Suprapubic skin (tissue), 4 donors: Measurements from ENCODE around the gene EPN2. TPM values are rescaled to one million over a fixed set of nuclear protein-coding genes. Genes with fewer than 3 reads are reported as not detected.
A peak's percentile ranks its signal among the peaks of the same experiment; 100 is the strongest.

Source experiments
- DNase-seq, 2 donors: peaks; one replicate each; pipeline ENCODE4 v3.0.0-alpha.2; 2019; ENCODE audit warnings: low spot score in 2 of 2
- H3K27ac ChIP-seq: fragments of 200-600 bp; sonication (generic); one replicate; pipeline ENCODE4 v1.5.1; 2019
- H3K27me3 ChIP-seq: fragments of 200-600 bp; sonication (generic); one replicate; pipeline ENCODE4 v1.5.1; 2019
- H3K36me3 ChIP-seq: fragments of 200-600 bp; sonication (generic); one replicate; pipeline ENCODE4 v1.5.1; 2019
- H3K4me1 ChIP-seq: fragments of 200-600 bp; sonication (generic); one replicate; pipeline ENCODE4 v1.5.1; 2019
- H3K4me3 ChIP-seq: fragments of 200-600 bp; sonication (generic); one replicate; pipeline ENCODE4 v1.5.1; 2019; ENCODE audit warnings: mild to moderate bottlenecking
- H3K9me3 ChIP-seq: fragments of 200-600 bp; sonication (generic); one replicate; pipeline ENCODE4 v1.5.1; 2019
- CTCF ChIP-seq, 2 donors: fragments of 200-600 bp in 1 of 2; fragments of 450-650 bp in 1 of 2; sonication (generic) in 1 of 2; IDR thresholded peaks; one replicate each; pipeline ENCODE4 v1.5.1; 2016 to 2019; ENCODE audit warnings: antibody characterized with exemption in 2 of 2, mild to moderate bottlenecking in 1 of 2, moderate library complexity in 1 of 2
- EP300 ChIP-seq: sonication (generic); formaldehyde crosslinking; IDR thresholded peaks from one replicate; pipeline ENCODE4 v1.6.1; 2017; ENCODE audit warnings: antibody characterized with exemption
- POLR2A ChIP-seq, 2 donors: fragments of 450-650 bp; IDR thresholded peaks; one replicate each; pipeline ENCODE4 v1.6.1; 2017; ENCODE audit warnings: antibody characterized with exemption in 2 of 2, mild to moderate bottlenecking in 2 of 2, moderate library complexity in 2 of 2
- POLR2AphosphoS5 ChIP-seq, 3 donors: sonication (generic); formaldehyde crosslinking; IDR thresholded peaks; one replicate each; pipeline ENCODE4 v1.6.1; 2017; ENCODE audit warnings: antibody characterized with exemption in 3 of 3
- WGBS: methylation state at CpG from one replicate; pipeline ENCODE4 v1.1.5; 2018; 5-methylcytosine and 5-hydroxymethylcytosine counted together
- total RNA-seq, 4 donors: library from RNA; depleted of rRNA; stranded (reverse); fragments of >200 nt; gene quantifications; one replicate each; pipeline ENCODE4 v1.1.0, GENCODE V29; 2016

The EPN2 gene
- total RNA-seq, 4 donors from 2014 or later, result 95.9 to 276 (median 131) TPM

DNA sequence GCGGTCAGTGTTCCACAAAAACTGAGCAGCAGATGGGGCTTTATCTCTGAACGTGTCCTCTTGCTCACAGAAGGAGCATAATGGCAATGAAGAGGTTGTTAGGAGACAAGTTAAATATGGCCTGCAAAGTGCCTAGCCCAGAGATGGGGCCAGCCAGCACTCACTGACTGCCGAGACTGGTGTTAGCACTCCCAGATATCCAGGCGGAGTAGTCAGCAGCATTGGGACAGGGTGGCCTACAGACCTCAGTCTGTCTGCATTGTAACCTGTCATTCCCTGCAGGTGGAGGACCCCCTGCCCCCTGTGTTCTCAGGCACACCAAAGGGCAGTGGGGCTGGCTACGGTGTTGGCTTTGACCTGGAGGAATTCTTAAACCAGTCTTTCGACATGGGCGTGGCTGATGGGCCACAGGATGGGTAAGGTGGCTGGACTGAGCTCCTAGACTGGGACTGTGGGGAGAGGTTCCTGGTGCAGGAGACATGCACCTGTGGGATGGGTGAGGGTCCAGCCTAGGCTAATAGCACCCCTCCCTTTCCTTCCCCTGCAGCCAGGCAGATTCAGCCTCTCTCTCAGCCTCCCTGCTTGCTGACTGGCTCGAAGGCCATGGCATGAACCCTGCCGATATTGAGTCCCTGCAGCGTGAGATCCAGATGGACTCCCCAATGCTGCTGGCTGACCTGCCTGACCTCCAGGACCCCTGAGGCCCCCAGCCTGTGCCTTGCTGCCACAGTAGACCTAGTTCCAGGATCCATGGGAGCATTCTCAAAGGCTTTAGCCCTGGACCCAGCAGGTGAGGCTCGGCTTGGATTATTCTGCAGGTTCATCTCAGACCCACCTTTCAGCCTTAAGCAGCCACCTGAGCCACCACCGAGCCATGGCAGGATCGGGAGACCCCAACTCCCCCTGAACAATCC lies 145.6 kb downstream of the EPN2 start:
- TF ChIP-seq POLR2A (IDR thresholded peaks at IDR 0.05) (no peak), CTCF (IDR thresholded peaks at IDR 0.05) (no peak), POLR2AphosphoS5 (IDR thresholded peaks at IDR 0.05) (no peak), EP300 (no peak)
- H3K36me3 ChIP-seq, result peaks cover 42% of the 10 kb centered on the region
- peak in 1 of 2 donors; percentile 56 for DNase-seq
- WGBS, result 73% methylated on average over 8 of the region's 13 CpGs
- H3K9me3 ChIP-seq, result no peaks in the 10 kb centered on the region
- H3K27me3 ChIP-seq, result no peaks in the 10 kb centered on the region
- no peak overlapping the region for H3K27ac ChIP-seq
- no peak overlapping the region for H3K4me3 ChIP-seq
- peaks cover 73% of the 10 kb centered on the region for H3K4me1 ChIP-seq

DNA sequence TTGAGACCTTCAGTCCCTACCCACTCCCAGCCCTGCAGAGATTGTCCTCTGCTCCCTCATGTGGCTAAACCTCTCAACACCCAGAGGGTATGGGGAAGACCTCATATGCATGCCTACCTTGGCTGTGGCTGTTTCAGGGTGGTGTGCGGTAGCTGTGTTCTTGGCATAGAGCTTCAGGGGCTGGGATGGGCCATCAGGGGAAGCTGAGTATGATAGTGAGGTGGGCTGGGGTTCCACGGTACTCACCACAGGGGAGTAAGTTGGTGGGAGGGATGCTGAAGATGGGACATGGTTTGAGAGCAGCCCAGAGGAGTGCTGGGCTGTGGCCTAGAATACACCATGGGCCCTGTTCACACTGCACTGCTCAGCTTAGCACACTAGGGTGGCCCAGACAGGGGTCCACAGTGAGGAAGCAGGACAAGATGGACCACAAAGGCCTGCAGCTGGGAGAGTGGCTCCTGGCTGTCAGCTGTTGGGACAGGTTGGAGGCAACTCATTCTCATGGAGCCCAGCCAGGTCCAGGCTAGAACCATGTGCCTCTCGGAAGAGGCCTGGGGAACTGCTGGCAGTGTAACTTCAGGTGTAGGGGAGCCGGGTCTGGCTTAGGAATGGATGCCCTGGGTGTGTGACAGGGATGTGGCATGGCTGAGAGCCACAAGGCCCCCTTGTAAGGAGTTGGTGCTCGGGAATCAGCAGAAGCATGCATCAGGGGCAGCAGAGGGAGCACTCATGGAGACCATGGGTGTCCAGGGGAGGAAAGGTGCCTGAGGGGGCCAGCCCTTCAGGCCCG lies 146.7 kb downstream of the EPN2 start:
- Histone ChIP-seq H3K4me1 (peaks cover 80% of the 10 kb centered on the region), H3K27ac (peak overlapping the region; percentile 93), H3K4me3 (no peak overlapping the region), H3K36me3 (peaks cover 42% of the 10 kb centered on the region), H3K9me3 (no peaks in the 10 kb centered on the region), H3K27me3 (no peaks in the 10 kb centered on the region)
- no peak for TF ChIP-seq POLR2AphosphoS5 (IDR thresholded peaks at IDR 0.05)
- DNase-seq, result peak in 1 of 2 donors; percentile 75
- 88% methylated on average over 2 of the region's 6 CpGs for WGBS

GRCh38 chr17:19384723-19385391 lies 147.7 kb downstream of the EPN2 start:
- peaks cover 38% of the 10 kb centered on the region for H3K36me3 ChIP-seq

DNA sequence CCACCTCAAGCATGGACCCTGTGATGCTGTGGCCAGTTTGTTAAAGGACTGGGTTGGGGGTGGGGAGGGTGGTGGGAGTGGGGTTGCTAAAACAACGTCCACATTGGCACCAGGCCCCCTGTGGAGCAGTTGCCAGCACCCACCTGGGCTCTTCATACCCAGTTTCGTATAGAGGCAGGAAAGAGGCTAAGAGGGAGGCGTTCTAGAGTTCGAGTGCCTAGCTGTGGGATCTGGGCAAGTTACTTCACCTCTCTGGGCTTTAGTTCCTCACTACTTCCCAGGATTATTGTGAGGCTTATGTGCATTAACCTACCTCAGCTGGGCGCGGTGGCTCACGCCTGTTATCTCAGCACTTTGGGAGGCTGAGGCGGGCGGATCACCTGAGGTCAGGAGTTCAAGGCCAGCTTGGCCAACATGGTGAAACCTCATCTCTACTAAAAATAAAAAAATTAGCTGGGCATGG lies 148.4 kb downstream of the EPN2 start:
- H3K27ac ChIP-seq, result peak overlapping the region; percentile 93
- H3K27me3 ChIP-seq, result no peaks in the 10 kb centered on the region
- peak overlapping the region; percentile 6 for H3K4me3 ChIP-seq
- WGBS, result 42% methylated on average over 3 of the region's 9 CpGs
- H3K9me3 ChIP-seq, result no peaks in the 10 kb centered on the region
- H3K4me1 ChIP-seq, result peaks cover 76% of the 10 kb centered on the region
- H3K36me3 ChIP-seq, result peaks cover 31% of the 10 kb centered on the region
- no peak for TF ChIP-seq POLR2AphosphoS5 (IDR thresholded peaks at IDR 0.05)
- no peak for TF ChIP-seq POLR2A (IDR thresholded peaks at IDR 0.05)
- TF ChIP-seq EP300, result no peak
- no peak for TF ChIP-seq CTCF (IDR thresholded peaks at IDR 0.05)
- DNase-seq, result peak in 1 of 2 donors; percentile 64

More at GRCh38 chr17:19384723-19385391, 147.7 kb downstream of the EPN2 start:
- 25% methylated on average over 16 of the region's 16 CpGs for WGBS
- Histone ChIP-seq H3K27me3 (no peaks in the 10 kb centered on the region), H3K9me3 (no peaks in the 10 kb centered on the region), H3K4me1 (peaks cover 78% of the 10 kb centered on the region), H3K27ac (peak overlapping the region; percentile 93), H3K4me3 (peak overlapping the region; percentile 6)
- peak; percentile 93 to 95 for DNase-seq
- TF ChIP-seq POLR2AphosphoS5 (IDR thresholded peaks at IDR 0.05) (peak; percentile 7 to 87 (median 66)), POLR2A (IDR thresholded peaks at IDR 0.05) (no peak), CTCF (IDR thresholded peaks at IDR 0.05) (no peak), EP300 (no peak)

Other genes starting within 250 kb of the EPN2 start
- gene FAM83G, start 232.6 kb upstream of the EPN2 start, total RNA-seq, result 100 to 1,000 TPM; 205 to 261 (median 210) TPM
- gene GRAP, start 190.4 kb upstream of the EPN2 start, total RNA-seq, result 1 to 10 TPM; 1.1 to 3.1 (median 1.9) TPM
- gene GRAPL, start 109.8 kb upstream of the EPN2 start, total RNA-seq, result 1 to 10 TPM in 2 of 4 donors, not detected in 2; 1.9 to 8.4 TPM
- gene B9D1, start 125.4 kb downstream of the EPN2 start, total RNA-seq, result 10 to 100 TPM; 10.7 to 21.7 (median 17.3) TPM
- gene MAPK7, start 141.1 kb downstream of the EPN2 start, total RNA-seq, result 10 to 100 TPM; 30.9 to 47.1 (median 43.6) TPM
- gene MFAP4, start 149.8 kb downstream of the EPN2 start, total RNA-seq, result 10 to 100 TPM; 14.9 to 27.8 (median 24.9) TPM
- 1 to 10 TPM in 3 of 4 donors, under 1 TPM in 1; 0.62 to 3.9 (median 1.5) TPM for gene RNF112, start 173.9 kb downstream of the EPN2 start, total RNA-seq